ENCODE data around the gene ADAMTSL4. TPM values are rescaled to one million over a fixed set of nuclear protein-coding genes. Genes with fewer than 3 reads are reported as not detected.
"Not testable (repeated sequence)": the region's sequence is repeated elsewhere in the genome, so short reads cannot be mapped to it uniquely, and the experiment has no call there.

The ADAMTSL4 gene
- total and polyA plus RNA-seq, 4 experiments from 2014 or later = 0.23 to 0.33 (median 0.24) TPM; not detected in 1

GRCh38 chr1:150578272-150579109 is 29.3 kb downstream of the ADAMTSL4 start:
- no peaks in the 10 kb centered on the region for H3K27me3 Mint-ChIP-seq
- H3K4me1 Mint-ChIP-seq = peaks cover 18 to 65% (median 31%) of the 10 kb centered on the region in 4 donors
- peak overlapping the region; percentile 96 to 100 for H3K4me3 ChIP-seq (ENCODE audit: low read length in 2 of 2)
- peaks cover 58 to 59% of the 10 kb centered on the region in 2 donors for H3K36me3 Mint-ChIP-seq
- H3K9me3 ChIP-seq (ENCODE audit: control insufficient read depth in 1 of 2, low read length in 2 of 2) = no peaks in the 10 kb centered on the region
- peaks cover 51% of the 10 kb centered on the region for H3K36me3 ChIP-seq (ENCODE audit: insufficient read depth, low read length)
- intact Hi-C loops (cut with micrococcal nuclease) = loop anchor here (1.0 kb wide), 5 partner anchors 15 to 119 kb away; partner anchors contain the start of genes ENSA and GOLPH3L
- CTCF ChIA-PET (ENCODE audit: partially characterized antibody) = interaction anchor here (1.5 to 16.7 kb wide), 5 partner anchors 15 to 578 kb away, joined by 3 to 433 read pairs (median 10); partner anchors contain the start of gene ENSA
- POLR2A ChIA-PET (ENCODE audit: partially characterized antibody) = interaction anchor here (0.5 to 18.6 kb wide), 14 partner anchors 15 to 695 kb away, joined by 3 to 1751 read pairs (median 11); partner anchors contain the start of genes CERS2, ENSA, FALEC and GOLPH3L
- no peaks in the 10 kb centered on the region for H3K27me3 ChIP-seq (ENCODE audit: insufficient read depth, low read length)
- H3K27ac ChIP-seq (ENCODE audit: low read depth, low read length) = peak overlapping the region; percentile 97
- H3K4me1 ChIP-seq (ENCODE audit: insufficient read depth, low read length) = peaks cover 38% of the 10 kb centered on the region
- peak overlapping the region; percentile 93 to 100 (median 99) for H3K4me3 Mint-ChIP-seq
- DNase-seq = peak; percentile 40 to 77 (median 49)
- peak overlapping the region; percentile 94 to 99 (median 98) for H3K27ac Mint-ChIP-seq
- H3K9me3 Mint-ChIP-seq = peaks cover 0 to 10% (median 3%) of the 10 kb centered on the region in 8 donors

GRCh38 chr1:150579110-150579944 is 30.1 kb downstream of the ADAMTSL4 start, which contains the start of gene MCL1:
MCL1 (minus strand) TSS chr1:150579610; CDS start chr1:150579530, 80 bp downstream.
- no peaks in the 10 kb centered on the region for H3K27me3 Mint-ChIP-seq
- peaks cover 18 to 56% (median 27%) of the 10 kb centered on the region in 4 donors for H3K4me1 Mint-ChIP-seq
- ChIA-PET CTCF (ENCODE audit: partially characterized antibody) (interaction anchor here (0.8 to 16.7 kb wide), 9 partner anchors 10 to 578 kb away, joined by 3 to 433 read pairs (median 3); partner anchors contain the start of genes ENSA and RPRD2), POLR2A (ENCODE audit: partially characterized antibody) (interaction anchor here (0.5 to 18.6 kb wide), 28 partner anchors 10 to 694 kb away, joined by 3 to 1751 read pairs (median 6); partner anchors contain the start of genes ANP32E, CERS2, CTSS and ENSA)
- peak within 1 kb of the TSS; percentile 96 to 100 for H3K4me3 ChIP-seq (ENCODE audit: low read length in 2 of 2)
- H3K27ac Mint-ChIP-seq = peak within 1 kb of the TSS; percentile 94 to 99 (median 99)
- H3K36me3 Mint-ChIP-seq = peaks cover 49 to 52% of the 10 kb centered on the region in 2 donors
- peaks cover 0 to 10% (median 3%) of the 10 kb centered on the region in 8 donors for H3K9me3 Mint-ChIP-seq
- peak within 1 kb of the TSS; percentile 98 to 100 (median 99) for H3K4me3 Mint-ChIP-seq
- peak; percentile 86 to 94 (median 89) for DNase-seq
- peaks cover 31% of the 10 kb centered on the region for H3K4me1 ChIP-seq (ENCODE audit: insufficient read depth, low read length)
- intact Hi-C loops (cut with micrococcal nuclease) = loop anchor here (1.0 kb wide), 5 partner anchors 16 to 118 kb away; partner anchors contain the start of genes ENSA and GOLPH3L
- peaks cover 47% of the 10 kb centered on the region for H3K36me3 ChIP-seq (ENCODE audit: insufficient read depth, low read length)
- H3K27ac ChIP-seq (ENCODE audit: low read depth, low read length) = peak within 1 kb of the TSS; percentile 97
- no peaks in the 10 kb centered on the region for H3K27me3 ChIP-seq (ENCODE audit: insufficient read depth, low read length)
- H3K9me3 ChIP-seq (ENCODE audit: control insufficient read depth in 1 of 2, low read length in 2 of 2) = no peaks in the 10 kb centered on the region

- intact Hi-C loops (cut with micrococcal nuclease) = loop anchor here (1.0 kb wide), 5 partner anchors 17 to 117 kb away; partner anchors contain the start of genes ENSA and GOLPH3L
- Histone ChIP-seq H3K27ac (ENCODE audit: low read depth, low read length) (peak overlapping the region; percentile 97), H3K4me3 (ENCODE audit: low read length in 2 of 2) (peak overlapping the region; percentile 61 to 96), H3K4me1 (ENCODE audit: insufficient read depth, low read length) (peaks cover 24% of the 10 kb centered on the region), H3K9me3 (ENCODE audit: control insufficient read depth in 1 of 2, low read length in 2 of 2) (no peaks in the 10 kb centered on the region), H3K36me3 (ENCODE audit: insufficient read depth, low read length) (peaks cover 39% of the 10 kb centered on the region), H3K27me3 (ENCODE audit: insufficient read depth, low read length) (no peaks in the 10 kb centered on the region)
- H3K4me3 Mint-ChIP-seq = peak overlapping the region; percentile 71 to 98 (median 82)
- ChIA-PET CTCF (ENCODE audit: partially characterized antibody) (interaction anchor here (0.8 to 16.7 kb wide), 9 partner anchors 10 to 577 kb away, joined by 3 to 433 read pairs (median 3); partner anchors contain the start of genes ENSA and RPRD2), POLR2A (ENCODE audit: partially characterized antibody) (interaction anchor here (0.5 to 18.6 kb wide), 26 partner anchors 9 to 693 kb away, joined by 3 to 1751 read pairs (median 6); partner anchors contain the start of genes ANP32E, CERS2, CTSS and ENSA)
- H3K27ac Mint-ChIP-seq = peak overlapping the region; percentile 94 to 99 (median 96)
- H3K4me1 Mint-ChIP-seq = peaks cover 14 to 49% (median 21%) of the 10 kb centered on the region in 4 donors
- peaks cover 0 to 10% (median 3%) of the 10 kb centered on the region in 8 donors for H3K9me3 Mint-ChIP-seq
- peaks cover 42 to 45% of the 10 kb centered on the region in 2 donors for H3K36me3 Mint-ChIP-seq
- no peaks in the 10 kb centered on the region for H3K27me3 Mint-ChIP-seq
- peak in 1 of 5 donors; percentile 40 for DNase-seq
Measured at GRCh38 chr1:150579945-150580642, 30.9 kb downstream of the ADAMTSL4 start.

GRCh38 chr1:150580966-150581365 is 31.8 kb downstream of the ADAMTSL4 start:
- H3K36me3 Mint-ChIP-seq = peaks cover 33 to 36% of the 10 kb centered on the region in 2 donors
- Histone ChIP-seq H3K36me3 (ENCODE audit: insufficient read depth, low read length) (peaks cover 30% of the 10 kb centered on the region), H3K4me1 (ENCODE audit: insufficient read depth, low read length) (peaks cover 15% of the 10 kb centered on the region)
- H3K9me3 ChIP-seq (ENCODE audit: control insufficient read depth in 1 of 2, low read length in 2 of 2); H3K27me3 Mint-ChIP-seq; H3K27ac ChIP-seq (ENCODE audit: low read depth, low read length); H3K4me3 ChIP-seq (ENCODE audit: low read length in 2 of 2); H3K27me3 ChIP-seq (ENCODE audit: insufficient read depth, low read length); intact Hi-C loops (cut with micrococcal nuclease); DNase-seq; H3K9me3 Mint-ChIP-seq: not testable (repeated sequence)
- ChIA-PET CTCF (ENCODE audit: partially characterized antibody) (interaction anchor here (3.6 to 16.7 kb wide), 3 partner anchors 18 to 39 kb away, joined by 10 to 433 read pairs (median 47); no protein-coding TSS in a partner anchor), POLR2A (ENCODE audit: partially characterized antibody) (interaction anchor here (1.6 to 18.6 kb wide), 6 partner anchors 17 to 66 kb away, joined by 5 to 1751 read pairs (median 122); partner anchors contain the start of genes ENSA and FALEC)
- peak overlapping the region; percentile 94 to 99 (median 96) for H3K27ac Mint-ChIP-seq
- H3K4me3 Mint-ChIP-seq = peak overlapping the region in 7 of 8 donors; percentile 1 to 85 (median 48)
- peaks cover 13 to 40% (median 17%) of the 10 kb centered on the region in 4 donors for H3K4me1 Mint-ChIP-seq

- DNase-seq; H3K27me3 Mint-ChIP-seq; H3K4me3 ChIP-seq (ENCODE audit: low read length in 2 of 2); H3K27ac ChIP-seq (ENCODE audit: low read depth, low read length); H3K4me3 Mint-ChIP-seq; intact Hi-C loops (cut with micrococcal nuclease); H3K9me3 ChIP-seq (ENCODE audit: control insufficient read depth in 1 of 2, low read length in 2 of 2); H3K9me3 Mint-ChIP-seq; H3K27me3 ChIP-seq (ENCODE audit: insufficient read depth, low read length): not testable (repeated sequence)
- peaks cover 13 to 35% (median 16%) of the 10 kb centered on the region in 4 donors for H3K4me1 Mint-ChIP-seq
- CTCF ChIA-PET (ENCODE audit: partially characterized antibody) = interaction anchor here (3.6 to 16.7 kb wide), 3 partner anchors 18 to 38 kb away, joined by 10 to 433 read pairs (median 47); no protein-coding TSS in a partner anchor
- H3K27ac Mint-ChIP-seq = peak overlapping the region in 2 of 7 donors; percentile 94 to 98
- POLR2A ChIA-PET (ENCODE audit: partially characterized antibody) = interaction anchor here (3.4 to 18.6 kb wide), 4 partner anchors 18 to 66 kb away, joined by 13 to 1751 read pairs (median 156); partner anchors contain the start of genes ENSA and FALEC
- peaks cover 28 to 31% of the 10 kb centered on the region in 2 donors for H3K36me3 Mint-ChIP-seq
- Histone ChIP-seq H3K4me1 (ENCODE audit: insufficient read depth, low read length) (peaks cover 14% of the 10 kb centered on the region), H3K36me3 (ENCODE audit: insufficient read depth, low read length) (peaks cover 26% of the 10 kb centered on the region)
Measured at GRCh38 chr1:150581437-150581836, 32.2 kb downstream of the ADAMTSL4 start.
